GM19324 (cell line): Measurements from ENCODE around the gene SOSTDC1.
"Not testable (repeated sequence)": the region's sequence is repeated elsewhere in the genome, so short reads cannot be mapped to it uniquely, and the experiment has no call there.

ENCODE experiments used
- ATAC-seq: cut with Tn5 transposase; IDR thresholded peaks from one replicate; pipeline ENCODE4 v1.9.1; 2021; ENCODE audit warnings: mild to moderate bottlenecking, moderate library complexity; ENCODE audit not compliant: unreplicated experiment, low FRiP score

Gene SOSTDC1

DNA sequence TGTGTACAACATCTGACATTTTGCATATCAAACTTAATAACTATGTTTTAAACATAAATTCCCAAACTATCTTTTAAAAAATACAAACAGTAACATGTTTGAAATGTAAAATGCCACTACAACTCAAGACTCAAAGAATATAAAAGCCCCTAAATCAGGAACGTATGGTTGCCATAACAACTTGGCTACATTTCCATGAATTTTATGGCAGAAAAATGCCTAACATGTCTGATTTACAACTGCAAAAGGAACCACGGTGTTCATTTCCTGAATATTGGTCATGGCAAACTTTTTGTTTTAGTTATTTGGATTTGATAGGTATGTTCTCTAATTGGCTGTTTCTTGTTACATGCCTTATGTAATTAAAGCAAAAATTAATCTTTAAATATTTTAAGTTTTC lies 2.0 kb downstream of the SOSTDC1 start:
- no peak for ATAC-seq

DNA sequence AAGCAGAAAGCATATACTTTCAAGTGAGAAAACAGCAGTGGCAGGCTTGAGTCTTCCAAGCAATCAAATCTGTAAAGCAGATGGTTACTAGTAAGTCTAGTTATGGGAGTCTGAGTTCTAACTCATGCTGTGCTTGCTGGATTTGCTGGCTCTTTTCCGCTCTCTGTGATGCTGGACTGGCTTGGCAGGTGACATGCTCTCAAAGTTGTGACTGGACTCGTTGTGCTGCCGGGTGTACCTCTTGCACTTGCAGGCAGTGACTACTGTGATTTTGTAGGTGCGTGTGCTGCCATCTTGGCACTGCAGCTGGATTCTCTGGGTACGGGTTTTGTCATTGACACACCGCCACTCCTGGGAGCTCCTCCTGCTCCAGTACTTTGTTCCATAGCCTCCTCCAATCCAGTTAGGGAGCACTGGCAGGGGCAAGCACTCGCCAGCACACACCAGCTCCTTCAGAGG lies 3.1 kb downstream of the SOSTDC1 start:
- no peak for ATAC-seq

DNA sequence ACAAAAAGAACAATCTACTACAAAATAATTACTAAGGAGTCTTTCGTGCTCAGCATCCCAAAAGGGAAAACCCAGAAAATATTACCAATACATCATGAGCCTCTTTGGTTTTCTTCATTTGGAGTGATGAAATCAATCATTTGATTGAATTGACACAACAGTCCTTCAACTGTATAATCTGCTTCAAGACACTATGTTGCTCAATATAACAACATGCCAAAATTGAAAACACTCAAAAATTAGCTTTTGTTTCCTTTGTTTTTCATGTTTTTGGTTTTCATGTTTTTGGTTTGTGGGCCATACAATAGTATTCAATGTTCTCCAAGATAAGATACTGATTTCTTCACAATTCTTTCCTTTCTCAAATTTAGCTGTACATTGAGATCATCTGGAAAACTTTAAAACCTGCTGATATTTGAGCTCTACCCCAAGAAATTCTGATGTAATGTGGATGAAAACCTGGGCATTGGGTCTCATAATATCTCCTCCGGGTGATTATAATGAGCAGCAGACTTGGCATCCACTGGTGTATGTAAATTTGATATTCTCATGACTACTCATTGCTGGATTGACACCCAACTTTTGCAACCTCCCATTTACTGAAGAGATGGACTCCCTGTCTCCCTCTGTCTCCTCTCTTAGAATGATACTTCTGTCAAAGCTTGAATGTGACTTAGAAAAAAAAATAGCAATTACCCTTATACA lies 4.6 kb downstream of the SOSTDC1 start:
- no peak for ATAC-seq

DNA sequence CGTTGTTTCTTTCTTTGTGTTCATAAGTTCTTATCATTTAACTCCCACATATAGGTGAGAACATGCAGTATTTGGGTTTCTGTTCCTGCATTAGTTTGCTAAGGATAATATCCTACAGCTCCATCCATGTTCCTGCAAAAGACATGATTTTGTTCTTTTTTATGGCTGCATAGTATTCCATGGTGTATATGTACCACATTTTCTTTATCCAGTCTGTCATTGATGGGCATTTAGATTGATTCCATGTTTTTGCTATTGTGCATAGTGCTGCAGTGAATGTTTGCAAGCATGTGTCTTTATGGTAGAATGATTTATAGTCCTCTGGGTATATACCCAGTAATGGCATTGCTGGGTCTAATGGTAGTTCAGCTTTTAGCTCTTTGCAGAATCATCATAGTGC lies 9.2 kb downstream of the SOSTDC1 start:
- ATAC-seq, result not testable (repeated sequence)

DNA sequence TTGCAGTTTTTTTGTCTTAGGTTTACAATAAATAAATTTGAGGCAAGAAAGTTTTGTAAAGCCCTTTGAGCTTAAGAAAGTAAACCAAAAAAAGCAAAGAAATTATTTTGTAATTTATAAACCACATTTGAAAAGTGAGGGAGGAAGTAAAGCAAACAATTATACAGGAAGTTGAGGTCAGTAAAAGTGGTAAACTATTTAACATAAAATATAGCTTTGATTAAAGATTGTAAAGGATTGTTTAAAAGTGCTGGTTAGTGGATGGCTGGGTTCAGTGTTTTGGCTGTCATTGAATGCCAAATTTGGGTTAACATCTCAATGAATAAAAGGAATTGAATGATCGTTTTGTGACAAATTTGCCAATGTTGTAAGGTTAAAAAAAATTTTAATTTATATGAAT lies 9.9 kb downstream of the SOSTDC1 start:
- no peak for ATAC-seq

DNA sequence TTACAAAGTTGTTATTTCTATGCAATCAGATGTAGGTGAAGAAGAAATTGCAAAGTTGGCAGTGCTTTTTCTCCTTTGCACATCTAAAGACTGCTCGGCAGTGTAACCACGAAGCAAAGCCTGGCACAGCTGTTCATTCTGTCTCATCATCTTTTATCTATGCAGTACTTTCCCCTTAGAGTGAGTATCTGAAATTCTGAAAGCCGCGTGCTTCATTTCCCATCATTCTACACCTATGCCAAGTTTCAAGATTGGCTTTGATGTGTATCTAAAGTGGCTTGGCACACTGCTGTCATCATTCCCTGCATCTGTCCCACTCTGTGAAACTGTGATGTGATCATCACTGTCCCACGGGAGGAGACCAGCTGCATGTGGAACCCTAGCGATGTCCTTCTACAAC lies 15.2 kb downstream of the SOSTDC1 start:
- no peak for ATAC-seq

DNA sequence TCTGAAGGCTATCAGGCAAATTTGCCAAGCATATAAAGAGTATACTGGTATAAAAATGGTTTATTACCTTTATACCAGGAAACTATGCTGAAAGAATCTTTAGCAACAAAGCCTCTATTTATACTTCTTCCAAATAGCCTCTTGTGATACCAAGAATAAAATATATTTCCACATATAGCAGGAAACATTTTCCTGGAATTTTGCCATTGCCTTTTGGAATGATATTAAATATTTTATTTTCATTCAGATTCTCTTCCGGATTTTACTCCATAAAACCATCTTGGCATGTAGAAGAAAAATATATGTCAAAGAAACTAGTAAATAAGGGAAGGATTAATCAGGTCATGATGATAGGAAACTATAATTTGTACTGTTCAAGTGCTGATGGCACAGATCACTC lies 17.7 kb downstream of the SOSTDC1 start:
- no peak for ATAC-seq

DNA sequence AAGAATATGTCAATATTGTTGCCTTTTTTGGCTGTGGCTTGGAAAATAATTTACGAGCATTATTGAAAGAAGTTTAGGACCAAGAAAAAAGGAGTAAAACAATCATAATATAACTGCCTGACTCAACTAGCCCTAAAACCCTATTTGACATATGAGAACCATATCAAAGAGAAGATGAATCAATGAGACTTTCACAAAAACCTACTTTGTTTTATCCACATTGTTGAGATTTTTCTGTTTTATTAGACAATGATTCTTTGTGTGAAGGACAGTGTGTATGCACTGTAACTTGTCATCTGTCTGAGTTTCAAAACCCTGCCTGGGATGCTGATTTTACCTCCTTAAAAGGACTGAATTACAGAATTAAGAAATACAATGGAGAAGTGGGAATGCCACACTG lies 19.0 kb downstream of the SOSTDC1 start:
- ATAC-seq, result no peak

DNA sequence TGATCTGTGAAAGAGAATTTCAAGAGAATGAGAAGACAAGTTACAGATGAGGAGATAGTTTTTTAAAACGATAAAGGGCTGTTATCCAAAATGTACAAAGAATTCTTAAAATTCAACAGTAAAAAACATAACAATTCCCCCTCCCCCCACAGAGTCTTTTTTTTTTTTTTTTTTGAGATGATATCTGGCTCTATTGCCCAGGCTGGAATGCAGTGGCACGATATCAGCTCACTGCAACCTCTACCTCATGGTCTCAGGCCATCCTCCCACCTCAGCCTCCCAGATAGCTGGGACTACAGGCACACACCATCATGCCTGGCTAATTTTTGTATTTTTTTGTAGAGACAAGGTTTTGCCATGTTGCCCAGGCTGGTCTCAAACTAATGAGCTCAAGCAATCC lies 21.7 kb downstream of the SOSTDC1 start:
- not testable (repeated sequence) for ATAC-seq

DNA sequence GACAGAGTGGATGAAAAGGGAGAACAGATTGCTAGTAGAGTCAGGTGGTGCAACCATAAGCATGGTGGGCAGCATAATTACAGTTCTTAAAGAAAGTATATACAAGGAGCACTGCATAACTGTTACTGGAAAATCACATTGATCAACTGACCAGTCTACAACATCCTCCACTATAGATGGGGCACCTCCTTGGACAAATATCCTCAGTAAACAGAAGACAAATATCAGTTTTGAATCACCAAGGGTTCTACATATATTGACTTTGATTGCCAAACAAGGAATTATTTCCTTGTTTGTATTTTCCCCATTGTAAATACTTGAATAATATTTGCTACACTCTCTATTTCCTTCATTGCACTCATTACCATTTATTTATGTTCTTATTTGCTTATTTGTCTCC lies 26.6 kb downstream of the SOSTDC1 start:
- ATAC-seq, result no peak

DNA sequence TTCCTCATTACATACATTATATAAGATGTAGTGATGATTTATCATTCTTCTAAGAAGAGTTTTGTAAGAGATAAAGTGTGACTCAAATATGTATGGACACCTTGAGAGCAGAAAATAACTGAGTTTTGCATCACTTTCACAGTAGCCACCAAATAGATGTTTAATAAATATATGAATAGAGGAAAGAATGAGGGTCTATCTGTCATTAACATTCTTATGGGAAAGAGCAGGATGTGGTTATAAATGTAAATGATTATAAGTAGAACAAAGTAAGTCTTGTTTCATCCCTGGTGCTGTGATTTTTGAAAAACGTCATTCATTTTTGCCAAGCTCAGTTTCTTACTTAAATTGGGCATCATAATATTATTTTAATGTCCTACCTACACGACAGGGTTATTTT lies 29.2 kb downstream of the SOSTDC1 start:
- ATAC-seq, result no peak

DNA sequence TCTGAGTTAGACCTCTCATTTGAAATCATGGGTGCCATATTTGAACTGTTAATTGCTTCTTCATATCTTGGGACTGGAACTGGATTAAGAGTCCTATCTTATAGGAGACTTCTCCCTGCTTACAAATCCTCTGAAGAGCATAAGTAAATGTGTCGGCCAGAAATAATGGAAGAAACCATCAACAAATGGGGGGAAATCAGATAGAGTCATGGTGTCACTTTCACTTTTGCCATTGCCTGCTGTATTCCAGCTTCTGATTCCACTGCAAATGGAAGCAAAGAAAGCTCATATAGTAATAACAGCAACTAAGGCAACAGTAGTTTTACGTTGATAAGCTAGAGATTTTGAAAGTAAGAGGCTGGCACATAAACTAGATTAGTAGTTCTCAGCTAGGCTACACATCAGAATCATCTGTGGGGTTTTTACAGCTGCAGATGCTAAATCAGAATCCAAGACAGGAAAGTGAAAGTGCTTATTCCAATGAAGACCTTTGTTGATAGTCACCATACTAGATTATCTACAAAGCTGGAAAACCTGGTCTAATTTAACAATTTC lies 31.9 kb downstream of the SOSTDC1 start:
- ATAC-seq, result no peak

DNA sequence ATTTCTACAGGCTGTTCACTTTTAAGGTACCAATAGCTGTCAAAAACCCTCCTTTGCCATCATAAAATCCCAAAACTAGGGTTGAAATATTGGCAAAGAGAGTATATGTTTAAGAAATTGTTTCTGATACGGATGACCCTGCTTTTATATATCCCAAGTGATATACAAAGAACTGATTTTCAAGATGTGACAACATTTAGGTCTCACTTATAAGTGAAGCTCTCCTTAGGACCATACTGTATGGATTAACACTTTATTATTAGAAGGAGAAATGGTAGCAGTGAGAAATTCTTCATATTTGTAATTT lies 33.2 kb downstream of the SOSTDC1 start:
- no peak for ATAC-seq

DNA sequence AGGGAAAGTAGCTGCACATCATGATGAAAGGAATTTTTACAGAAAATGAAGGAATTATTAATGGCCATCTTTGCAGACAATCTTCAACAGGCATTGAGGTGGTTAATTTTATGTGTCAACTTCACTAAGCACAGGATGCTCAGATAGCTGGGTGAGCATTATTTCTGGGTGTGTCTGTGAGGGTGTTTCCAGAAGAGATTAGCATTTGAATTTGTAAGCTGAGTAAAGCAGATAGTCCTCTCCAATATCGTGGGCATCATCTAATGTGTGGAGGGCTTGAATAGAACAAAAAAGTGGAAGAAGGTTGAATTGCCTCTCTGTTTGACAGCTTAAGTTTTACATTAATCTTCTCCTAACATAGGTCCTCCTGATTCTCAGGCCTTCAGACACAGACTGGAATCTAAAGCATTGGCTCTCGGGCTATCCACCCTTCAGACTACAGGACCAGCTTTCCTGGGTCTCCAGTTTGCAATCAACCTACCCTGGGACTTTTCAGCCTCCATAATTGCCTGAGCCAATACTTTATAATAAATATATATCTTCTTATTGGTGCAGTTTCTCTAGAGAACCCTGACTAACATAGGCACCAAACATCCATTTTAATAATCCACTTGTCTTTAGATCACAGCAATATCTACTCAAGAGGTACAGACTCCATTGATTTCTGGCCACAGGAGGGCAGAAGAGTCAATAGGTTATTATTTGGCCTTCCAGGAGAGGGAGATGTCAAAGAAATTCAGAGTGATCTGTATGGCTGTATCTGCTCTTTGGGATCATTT lies 33.7 kb downstream of the SOSTDC1 start:
- peak; percentile 67 for ATAC-seq

DNA sequence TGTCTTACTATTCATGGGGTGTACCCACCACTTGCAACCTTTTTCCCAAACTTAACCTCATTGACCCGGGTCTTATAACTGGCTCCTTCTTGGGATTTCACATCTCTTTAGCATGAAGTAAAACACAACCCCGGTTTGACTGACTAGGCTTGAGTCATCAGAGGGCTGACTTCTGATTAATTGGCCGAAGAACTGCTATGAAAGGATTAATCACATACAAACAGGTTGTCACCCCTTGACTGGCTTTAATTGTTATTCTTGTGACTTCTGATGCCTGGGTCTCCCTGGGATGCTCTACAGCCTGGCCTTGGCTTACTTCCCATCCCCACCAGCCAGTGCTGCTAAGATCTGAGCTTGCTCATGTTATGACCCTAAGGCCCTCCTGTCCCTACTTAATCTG lies 35.4 kb downstream of the SOSTDC1 start:
- ATAC-seq, result no peak

DNA sequence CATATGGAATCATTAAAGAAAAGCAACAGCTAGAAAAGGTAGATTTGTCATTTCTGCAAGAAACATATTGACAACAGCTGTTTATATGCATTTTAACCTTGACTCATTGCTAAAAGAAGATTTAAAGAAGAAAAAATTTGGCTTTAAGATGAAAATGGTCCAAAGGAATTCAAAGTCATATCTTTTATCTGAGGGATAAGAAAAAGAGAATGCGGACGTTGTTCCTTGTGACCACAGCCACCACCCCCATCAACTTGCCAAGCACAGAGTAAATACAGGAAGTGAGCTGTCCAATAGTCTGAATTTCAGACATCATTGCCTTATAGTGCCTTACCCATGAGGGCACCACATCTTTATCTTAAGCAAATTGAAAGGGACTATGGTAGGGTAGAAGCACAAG lies 36.9 kb downstream of the SOSTDC1 start:
- ATAC-seq, result no peak

DNA sequence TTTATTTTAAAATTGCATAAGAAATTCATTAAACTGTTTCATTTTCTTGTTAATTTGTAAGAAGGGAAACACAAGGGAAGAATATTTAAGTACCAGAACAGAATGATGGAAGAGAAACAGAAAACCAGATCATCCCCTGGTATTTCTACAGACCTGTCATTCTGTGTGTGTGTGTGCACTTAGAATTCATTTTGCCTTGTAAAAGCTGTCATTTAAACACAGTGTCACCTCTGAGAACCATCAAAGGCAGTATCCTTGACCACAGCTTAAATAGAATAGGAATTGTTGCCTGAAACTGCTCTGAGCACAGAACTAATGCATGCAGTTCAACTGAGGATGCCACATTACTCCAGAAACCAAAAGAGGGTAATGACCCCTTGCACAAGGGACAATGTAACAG lies 37.4 kb downstream of the SOSTDC1 start:
- ATAC-seq, result no peak

DNA sequence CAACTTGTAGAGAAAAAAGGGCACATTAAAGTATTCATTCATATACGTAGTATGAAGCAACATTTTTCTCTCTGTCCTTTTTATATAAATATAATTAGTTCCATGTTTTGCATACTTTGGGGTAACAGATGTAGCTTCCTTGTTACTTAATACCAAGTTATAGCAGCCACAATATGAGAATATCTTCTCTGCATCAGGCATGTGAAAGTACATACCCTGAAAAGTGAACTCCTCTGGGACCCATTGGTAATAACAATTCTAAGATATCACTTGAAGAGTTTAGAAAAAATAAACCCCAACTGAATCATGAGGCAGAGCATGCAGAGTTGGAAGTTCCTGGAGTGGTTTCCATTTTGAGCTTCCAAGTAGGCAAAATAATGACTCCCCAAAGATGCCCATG lies 41.8 kb downstream of the SOSTDC1 start:
- no peak for ATAC-seq

DNA sequence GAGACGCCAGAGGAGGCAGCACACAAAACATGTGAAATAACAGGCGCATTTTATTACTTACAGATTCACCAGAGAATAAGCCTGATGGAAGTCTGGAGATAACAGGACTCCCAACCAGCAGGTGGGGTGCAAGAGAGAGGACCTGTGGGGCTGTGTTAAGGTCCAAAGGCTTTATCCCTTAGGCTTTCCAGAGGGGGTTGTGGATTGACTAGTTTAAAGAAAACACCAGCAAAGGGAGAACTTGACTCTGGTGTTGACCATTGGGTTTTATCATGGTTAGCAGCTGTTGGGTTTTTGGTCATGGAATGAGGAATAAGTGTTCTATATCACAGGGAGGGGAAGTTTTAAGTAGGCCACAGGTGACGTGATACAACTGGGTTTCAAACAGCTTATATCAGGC lies 42.6 kb downstream of the SOSTDC1 start:
- ATAC-seq, result no peak

DNA sequence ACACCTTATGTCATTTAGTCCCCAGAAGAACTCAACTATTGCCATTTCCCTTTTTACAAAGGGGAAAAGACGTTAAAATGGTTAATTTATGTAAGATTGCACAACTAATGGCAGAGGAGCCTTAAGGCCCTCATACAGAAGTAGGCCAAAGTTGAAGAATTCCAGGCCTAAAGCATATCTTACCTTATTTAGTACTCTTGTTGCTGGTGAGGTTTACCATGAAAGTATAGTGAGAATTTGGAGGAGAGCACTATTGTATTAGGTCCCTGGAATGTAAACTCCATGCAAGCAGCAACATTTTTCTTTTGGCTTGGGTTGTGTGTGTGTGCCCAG lies 43.5 kb downstream of the SOSTDC1 start:
- no peak for ATAC-seq

DNA sequence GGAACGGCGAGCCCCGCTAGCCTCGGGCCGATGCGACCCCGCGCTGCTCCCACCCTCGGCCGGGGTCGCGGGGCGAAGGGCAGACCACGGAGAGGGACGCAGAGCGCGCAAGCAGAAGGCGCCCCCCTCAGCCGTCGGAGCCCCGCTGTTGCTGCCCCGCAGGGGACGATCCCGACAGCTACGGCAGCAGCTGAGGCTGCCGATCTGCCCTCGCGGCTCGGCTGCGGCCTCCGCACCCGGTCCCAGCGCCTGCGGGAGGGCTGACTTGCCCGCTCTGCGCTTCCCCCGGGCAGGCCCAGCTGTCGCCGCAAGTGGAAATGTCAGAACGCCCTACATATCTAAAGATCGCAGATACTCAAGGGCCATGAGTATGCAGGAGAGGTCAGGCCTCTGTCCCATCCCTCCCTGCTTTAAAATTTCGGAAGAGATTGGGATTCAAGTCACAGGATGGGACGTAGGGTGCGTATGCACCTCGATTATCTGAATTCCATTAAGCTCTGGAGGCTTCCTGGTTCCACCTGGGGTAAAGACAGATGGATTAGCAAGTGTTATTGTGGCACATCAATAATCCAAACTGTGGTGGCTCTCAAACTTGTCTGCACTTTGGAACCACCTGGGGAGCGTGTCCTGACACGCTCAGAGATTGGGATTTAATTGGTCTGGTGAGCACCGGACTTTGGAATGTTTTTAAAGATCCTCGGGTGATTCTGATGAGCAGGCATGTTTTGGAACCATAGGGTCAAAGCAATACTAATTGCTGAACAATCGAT lies 44.0 kb downstream of the SOSTDC1 start, which contains the start of gene CRPPA:
CRPPA (minus strand) TSS at position 206 of the 770 bp plus-strand sequence. CDS start 216 bp downstream, outside the sequence.
- peak; percentile 54 for ATAC-seq
